HG02678 (cell line): ENCODE measurements around the gene SLC4A3.

Experiments
- ATAC-seq: cut with Tn5 transposase; IDR thresholded peaks from one replicate; pipeline ENCODE4 v1.9.1; 2021; ENCODE audit warnings: mild to moderate bottlenecking, moderate library complexity; ENCODE audit not compliant: unreplicated experiment

Gene SLC4A3

DNA sequence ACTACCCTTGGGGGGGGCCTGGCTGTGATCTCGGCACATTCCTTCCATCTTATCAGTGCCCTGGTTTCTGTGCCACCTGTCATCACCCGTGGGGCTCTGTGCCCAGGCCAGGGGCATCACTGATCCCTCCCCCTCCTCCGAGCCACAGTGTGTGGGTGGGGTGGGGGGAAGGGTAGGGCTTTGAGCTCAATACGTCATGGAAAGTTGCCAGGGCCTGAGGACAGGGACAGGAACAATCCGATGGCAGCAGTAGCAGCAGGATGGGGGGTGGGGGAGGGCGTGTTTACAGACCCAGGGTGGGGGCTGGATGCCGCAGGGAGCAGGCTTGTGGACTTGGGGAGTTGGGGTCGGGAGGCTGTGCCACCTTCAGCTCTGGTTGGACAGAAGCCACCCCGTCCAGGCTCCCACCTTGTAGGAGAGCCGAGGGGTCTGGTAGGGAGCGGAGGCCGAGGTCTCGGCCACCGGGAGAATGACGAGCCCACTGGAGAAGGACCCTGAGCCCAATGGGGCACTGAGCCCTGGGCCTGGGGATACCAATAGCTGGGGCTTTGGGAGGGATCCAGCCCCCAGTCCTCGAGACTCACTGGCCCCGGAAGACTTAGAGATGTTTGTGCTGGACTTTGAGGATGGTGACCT lies 3.5 kb downstream of the SLC4A3 start:
- ATAC-seq: no peak

DNA sequence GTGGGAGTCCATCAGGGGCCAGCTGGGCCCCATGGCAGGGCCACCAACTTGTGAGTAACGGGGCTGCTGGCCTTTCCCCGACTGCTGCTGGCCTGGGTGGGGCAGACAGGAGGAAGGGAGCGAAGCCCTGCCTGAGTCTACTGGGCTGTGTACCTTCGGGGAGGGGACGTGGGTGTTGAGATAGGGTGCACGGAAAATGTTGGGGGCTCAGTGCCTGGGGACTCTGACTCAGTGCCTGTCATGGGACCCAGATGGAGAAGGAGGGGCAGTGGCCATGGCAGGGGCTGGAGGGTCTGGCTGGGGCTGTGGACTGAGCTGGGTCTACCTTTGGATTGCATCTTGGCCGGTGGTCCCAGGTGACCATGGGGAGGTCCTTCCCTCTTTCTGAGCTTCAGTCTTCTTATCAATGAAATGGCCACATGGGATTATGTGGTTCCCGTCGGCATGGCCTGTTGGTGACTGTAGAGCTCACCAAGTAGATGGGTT lies 4.0 kb downstream of the SLC4A3 start:
- no peak for ATAC-seq

DNA sequence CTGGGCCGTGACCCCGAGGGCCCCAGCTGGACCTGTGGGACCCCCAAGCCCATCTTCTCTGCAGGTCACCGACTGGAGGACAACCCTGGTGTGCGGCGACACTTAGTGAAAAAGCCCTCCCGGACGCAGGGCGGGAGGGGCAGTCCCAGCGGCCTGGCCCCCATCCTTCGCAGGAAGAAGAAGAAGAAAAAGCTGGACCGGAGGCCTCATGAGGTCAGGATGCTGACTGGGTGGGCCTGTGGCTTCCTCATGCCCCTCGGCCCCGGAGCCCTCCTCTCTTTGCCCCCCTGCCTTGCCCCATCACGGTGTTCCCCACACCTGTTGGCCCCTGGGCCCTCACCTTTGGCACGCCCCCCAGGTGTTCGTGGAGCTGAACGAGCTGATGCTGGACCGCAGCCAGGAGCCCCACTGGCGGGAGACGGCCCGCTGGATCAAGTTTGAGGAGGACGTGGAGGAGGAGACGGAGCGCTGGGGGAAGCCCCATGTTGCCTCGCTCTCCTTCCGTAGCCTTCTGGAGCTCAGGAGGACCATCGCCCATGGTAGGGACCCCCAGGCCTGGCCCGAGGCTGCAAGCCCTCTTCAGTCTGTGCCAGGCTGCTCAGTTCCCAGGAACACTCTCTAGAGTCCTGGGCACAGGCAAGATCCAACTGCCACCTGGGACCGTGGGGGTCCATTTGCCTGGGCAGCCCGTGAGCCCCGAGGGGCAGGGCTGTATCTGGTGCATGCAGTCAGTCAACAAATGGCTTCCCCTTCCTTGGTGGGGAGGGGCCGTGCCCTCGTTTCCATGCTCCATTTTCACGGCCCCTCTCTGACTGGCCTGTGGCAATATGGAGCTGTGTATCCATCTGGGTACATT lies 4.7 kb downstream of the SLC4A3 start:
- ATAC-seq: no peak

DNA sequence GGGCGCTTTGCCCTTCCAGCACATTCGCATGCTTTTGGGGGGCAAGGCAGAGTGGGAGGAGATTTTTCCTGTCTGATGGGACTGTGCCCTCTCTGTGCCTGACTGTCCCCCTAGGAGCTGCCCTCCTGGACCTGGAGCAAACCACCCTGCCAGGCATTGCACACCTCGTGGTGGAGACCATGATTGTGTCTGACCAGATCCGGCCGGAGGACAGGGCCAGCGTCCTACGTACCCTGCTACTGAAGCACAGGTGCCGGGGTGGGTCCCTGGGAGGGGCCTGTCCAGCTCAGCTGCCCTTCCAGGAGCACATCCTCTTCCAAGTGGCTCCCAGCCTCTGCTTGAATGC lies 5.3 kb downstream of the SLC4A3 start:
- ATAC-seq: no peak

DNA sequence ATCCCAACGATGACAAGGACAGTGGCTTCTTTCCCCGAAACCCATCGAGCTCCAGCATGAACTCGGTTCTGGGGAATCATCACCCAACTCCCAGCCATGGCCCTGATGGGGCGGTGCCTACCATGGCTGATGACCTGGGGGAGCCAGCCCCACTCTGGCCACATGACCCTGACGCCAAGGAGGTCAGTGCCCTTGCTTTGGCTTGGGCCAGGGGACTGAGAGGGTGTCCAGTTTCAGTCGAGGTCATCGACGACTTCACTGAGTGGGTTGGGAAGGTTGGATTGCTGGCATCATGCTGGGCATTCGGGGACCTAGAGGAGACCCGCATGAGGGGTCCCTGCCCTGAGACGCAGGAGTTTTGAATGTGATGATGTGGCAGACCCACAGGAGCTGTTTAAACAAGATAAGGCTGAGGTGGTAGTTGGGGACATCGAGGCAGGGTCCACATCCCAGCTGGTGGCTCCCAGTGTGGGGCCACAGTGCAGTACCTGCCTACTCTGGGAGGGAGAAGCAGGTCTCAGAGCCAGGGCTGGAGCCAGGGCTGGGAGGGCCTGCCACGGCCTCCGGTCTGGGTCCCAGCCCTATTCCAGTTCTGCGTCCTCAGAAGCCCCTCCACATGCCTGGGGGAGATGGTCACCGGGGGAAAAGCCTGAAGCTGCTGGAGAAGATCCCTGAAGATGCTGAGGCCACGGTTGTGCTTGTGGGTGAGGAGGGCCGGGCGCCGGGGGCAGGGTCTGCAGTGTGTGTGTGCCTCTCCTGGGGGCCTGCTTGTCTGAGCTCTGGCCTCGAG lies 6.0 kb downstream of the SLC4A3 start:
- no peak for ATAC-seq

DNA sequence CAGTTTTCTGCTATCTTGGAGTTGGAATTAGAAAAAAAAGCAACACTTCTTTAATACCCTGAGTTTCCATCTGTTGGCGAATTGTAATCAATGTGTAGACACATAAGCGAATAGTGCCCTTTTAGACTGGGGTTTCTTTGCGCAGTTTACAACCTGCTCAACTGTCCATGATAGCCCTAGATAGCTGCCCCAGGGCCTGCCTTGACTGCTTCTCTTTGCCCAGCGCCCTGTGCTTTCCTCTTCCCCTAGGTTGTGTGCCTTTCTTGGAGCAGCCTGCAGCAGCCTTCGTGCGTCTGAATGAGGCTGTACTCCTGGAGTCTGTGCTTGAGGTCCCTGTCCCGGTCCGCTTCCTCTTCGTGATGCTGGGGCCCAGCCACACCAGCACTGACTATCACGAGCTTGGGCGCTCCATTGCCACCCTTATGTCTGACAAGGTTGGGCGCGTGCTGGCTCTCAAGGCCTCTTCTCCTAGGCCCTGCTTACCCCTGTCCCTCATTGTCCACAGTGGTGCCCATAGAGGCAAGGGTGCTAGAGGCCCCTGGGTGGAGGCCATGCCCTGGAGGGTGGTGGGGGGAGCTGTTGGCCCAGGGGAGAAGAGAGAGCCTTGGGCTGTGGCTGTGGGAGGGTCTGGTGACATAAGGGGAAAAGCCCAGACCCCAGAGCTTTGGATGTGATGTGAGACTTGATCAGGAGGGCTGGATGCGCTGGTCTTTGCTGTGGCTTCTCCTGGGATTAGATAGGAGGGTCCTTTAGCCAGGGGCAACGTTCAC lies 6.9 kb downstream of the SLC4A3 start:
- ATAC-seq: no peak

DNA sequence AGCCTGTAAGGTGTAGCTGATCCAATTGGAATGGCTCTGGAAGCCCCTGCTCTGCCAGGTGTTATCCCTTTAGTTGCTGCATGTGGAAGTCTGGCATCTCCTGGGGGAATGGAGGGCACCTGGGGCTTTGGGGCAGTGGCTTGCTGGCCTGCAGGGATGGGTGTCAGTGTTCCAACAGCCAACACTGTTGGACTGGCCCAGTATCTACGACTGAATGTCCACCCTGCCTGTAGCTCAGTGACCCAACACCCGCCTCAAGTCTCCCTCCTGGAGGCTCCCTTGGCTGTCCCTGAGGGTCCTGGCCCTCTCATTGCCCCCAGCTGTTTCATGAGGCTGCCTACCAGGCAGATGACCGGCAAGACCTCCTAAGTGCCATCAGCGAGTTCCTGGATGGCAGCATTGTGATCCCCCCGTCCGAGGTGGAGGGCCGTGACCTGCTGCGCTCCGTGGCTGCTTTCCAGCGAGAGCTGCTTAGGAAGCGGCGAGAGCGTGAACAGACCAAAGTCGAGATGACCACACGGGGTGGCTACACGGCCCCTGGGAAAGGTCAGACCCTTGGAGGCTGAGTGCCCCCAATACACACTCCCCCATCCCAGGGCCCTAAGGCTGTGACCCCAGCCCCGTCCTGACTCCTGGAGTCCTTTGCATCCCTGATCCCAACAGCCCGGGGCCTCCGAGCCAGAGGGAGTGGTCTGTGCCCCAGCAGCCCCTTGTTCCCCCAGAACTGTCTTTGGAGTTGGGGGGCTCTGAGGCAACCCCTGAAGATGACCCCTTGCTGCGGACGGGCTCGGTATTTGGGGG lies 7.7 kb downstream of the SLC4A3 start:
- no peak for ATAC-seq

DNA sequence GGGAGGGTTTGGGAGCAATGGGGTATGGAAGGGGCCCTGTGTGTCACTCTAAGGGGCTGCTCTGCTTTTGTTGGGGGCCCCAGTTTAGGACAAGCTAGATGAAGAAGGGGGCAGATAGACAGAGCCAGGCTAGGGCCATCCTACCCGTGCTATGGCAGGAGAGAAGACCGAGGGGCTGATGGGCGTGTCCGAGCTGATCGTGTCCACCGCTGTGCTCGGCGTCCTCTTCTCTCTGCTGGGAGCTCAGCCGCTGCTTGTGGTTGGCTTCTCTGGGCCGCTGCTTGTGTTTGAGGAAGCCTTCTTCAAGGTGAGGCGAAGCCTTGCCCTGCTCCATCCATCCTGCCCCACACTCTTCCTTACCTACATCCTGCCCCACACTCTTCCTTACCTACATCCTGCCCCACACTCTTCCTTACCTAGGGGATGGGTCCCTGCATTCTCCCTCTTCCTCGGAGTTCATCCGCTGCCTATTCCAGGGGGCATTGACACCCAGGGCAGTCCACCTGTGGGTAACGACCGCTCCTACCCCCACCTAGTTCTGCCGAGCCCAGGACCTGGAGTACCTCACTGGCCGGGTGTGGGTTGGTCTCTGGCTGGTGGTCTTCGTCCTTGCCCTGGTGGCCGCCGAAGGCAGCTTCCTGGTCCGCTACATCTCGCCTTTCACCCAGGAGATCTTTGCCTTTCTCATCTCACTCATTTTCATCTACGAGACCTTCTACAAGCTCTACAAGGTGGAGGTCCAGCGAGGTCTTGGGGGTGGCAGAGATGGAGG lies 8.9 kb downstream of the SLC4A3 start:
- no peak for ATAC-seq

DNA sequence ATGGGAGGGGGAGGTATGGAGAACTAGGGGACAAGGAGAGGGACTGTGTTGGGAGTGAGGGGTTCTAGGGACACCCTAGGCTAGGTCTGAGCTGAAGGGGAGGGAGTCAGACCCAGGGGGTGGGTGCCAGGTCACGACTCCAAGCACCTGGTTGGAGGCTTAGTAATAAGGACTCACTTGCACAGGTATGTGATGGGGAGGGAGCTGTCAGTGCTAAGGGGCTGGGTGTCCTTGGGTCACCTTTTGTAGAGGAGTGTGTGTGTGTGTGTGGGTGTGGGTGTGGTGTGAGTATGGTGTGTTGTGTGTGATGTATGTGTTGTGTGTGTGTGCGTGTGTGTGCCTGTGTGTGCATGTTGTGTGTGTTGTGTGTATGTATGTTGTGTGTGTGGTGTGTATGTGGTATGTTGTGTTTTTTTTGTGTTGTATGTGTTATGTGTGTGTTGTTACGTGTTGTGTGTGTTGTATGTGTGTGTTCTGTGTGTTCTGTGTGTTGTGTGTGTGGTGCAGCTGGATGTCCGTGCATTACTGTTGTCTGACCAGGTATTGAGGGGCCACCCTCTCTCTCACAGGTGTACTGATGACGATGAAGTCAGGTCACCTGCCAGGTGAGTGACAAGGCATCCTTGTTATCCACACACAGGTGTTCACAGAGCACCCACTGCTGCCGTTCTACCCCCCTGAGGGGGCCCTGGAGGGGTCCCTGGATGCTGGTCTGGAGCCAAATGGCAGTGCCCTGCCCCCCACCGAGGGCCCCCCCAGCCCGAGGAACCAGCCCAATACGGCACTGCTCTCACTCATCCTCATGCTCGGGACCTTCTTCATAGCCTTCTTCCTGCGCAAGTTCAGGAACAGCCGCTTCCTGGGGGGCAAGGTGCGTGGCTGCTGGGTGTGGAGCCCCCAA lies 9.8 kb downstream of the SLC4A3 start:
- ATAC-seq: no peak

DNA sequence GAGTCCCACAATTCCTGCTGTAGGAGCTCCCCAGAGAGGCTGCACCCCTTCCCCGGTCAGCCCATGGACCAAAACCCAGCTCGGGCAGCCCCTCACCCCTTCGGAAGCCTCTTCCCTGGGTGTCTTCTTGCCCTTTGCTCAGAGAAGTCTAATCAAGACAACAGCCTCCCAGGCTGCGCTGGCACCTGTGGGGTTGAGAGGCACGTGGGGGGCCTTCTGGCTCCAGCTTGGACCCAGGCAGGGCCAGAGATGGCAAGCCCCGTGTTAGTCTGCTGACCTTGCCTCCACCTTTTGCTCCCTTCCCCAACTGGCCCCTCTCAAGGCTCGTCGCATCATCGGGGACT lies 10.4 kb downstream of the SLC4A3 start:
- no peak for ATAC-seq

DNA sequence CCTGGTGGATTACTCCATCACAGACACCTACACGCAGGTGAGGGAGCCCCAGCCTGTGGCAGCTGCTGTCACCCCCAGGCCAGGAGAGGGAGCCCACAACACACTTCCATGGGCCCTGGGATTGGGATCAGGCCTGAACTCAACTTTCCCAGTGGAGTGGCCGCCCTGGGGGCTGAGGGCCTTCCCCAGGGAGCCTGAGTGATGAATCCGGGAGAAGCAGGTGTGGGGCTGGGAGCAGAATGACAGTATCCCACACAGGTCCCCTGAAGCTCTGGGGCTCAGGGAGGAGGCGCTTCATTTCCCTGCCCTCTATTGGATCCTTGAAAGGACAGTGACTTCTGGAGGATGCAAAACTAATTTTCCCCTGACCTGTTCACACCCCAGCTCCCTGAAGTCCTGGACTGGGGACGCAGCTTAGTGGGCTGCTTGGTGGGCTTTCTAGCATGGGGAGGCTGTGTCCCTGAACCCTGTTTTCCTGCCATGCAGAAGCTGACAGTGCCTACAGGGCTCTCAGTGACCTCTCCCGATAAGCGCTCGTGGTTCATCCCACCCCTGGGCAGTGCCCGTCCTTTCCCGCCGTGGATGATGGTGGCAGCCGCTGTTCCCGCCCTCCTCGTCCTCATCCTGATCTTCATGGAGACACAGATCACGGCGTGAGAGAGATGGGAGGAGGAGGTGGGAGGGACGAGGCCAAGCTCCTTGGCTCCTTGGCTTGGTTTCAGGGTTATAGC lies 11.0 kb downstream of the SLC4A3 start:
- ATAC-seq: no peak

DNA sequence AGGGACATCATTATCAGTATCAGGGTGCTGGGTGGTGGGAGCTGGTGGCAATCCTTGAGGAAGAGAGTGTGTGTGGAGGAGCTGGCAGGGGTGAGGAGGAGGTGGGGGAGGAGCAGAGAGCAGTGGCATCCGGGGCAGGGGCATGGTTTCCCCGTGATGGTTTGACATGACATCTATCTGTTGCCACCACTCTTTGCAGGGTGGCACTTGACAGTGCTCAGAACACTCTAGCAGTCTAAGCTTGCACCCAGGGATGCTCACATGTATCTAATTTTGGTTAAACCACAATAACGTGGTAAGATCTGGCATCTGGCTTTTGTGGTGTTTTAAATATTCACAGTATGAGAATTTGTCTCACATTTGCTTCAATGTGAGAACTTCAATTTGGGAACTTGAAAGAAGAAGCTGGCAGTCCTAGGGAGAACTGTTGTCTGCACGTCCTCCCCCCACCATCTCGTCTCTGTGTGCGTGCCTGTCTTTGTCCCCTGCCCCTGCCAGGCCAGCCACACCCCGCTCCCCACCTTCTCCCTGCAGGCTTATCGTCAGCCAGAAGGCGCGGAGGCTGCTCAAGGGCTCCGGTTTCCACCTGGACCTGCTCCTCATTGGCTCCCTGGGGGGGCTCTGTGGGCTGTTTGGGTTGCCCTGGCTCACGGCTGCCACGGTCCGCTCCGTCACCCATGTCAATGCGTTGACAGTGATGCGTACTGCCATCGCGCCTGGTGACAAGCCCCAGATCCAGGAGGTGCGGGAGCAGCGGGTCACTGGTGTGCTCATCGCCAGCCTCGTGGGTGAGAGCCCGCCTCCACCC lies 11.7 kb downstream of the SLC4A3 start:
- ATAC-seq: no peak

DNA sequence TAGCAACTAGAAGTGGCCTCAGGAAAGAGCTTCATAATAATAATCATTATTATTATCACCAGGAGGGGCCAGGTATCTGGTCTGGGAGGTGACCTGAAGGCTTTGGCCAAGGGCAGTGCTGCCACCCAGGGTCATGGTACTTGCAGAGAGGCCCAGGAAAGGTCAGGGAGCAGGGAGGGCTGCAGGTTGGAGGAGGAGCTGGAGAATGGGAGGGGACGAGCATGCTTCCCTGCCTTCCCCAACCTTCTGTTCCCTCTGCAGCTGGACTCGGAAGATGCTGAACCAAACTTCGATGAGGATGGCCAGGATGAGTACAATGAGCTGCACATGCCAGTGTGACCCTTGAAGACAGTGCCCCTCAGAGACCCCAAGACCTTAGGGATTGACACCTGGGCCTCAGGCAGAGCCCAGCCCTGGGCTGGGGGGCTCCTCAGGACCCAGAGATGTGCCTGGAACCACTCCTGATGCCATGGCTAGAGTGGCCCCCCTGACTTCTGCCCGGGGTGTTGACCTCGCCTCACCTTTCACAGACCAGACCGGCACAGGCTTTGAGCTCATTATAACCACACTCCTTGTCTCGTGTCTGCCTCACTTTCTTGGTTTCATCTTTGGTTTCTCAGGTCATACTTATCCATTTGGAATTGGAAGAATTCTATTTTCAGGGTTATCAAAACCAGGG lies 14.1 kb downstream of the SLC4A3 start:
- no peak for ATAC-seq

DNA sequence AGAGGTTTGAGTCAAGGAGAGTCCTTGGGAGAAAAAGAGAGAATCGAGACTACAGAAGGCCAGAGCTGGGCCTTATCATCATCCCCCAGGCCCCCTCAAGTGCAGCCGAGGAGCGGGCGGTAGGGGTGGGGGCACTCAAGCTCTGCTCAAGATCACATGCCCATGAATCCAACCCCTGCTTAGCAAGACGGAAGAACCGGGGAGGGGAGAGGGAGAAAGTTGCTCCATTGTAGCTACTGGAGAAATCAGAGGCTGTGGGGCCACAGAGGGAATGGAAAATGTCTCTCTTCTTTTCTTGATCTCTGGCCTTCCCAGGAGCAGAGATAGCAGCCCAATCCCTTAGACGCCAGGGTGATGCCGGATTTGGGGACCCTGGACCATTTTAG lies 14.6 kb downstream of the SLC4A3 start:
- no peak for ATAC-seq

DNA sequence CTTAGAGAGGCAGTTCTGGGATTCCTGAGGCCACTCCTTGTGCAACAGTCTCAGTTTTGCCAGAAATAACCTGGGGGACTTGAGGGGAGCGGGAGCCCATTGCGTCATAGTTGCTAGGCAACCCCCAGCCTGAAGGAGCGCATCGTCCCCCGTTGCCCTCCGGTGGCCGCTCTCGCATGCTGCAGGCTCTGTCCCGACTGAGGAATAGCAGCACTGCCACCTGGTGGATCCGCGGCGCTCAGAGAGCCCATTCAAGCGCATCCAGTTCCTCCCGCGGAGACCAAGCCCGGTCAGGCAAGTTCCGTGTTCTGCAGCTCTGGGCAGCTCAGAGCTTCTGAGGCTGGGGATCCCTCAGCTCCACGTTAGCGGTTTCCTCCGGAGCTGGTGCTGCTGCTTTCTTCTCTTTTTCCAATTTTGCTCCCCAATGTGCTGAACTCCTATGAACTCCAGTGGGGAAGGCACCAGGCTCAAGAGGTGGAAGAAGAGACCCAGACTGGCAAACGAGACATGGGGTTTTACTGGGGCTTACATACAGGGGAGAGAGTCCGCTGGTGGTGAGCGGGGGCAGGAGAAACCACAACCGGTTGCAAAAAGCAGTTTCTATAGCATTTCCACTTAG lies 15.1 kb downstream of the SLC4A3 start:
- peak; percentile 98 for ATAC-seq

DNA sequence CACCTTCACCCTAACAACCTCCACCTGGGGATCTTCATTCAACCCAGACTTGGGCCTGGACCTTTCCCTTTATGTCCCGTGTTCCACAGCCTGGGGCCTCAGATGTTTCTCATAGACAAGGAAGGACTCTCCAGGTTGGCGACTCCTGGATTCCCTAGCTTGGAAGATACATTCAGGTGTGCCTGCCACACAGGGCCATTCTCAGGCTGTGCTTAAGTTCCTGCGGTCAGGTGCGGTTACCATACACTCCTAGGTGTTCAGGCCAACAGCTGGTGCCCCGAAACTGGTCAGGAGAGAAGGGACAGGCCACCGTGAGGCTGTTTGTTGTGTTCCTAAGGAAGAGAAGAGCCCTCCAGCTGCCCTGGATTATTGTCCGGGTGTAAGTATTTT lies 15.6 kb downstream of the SLC4A3 start:
- ATAC-seq: no peak
